Posterior cingulate gyrus (tissue), 11 donors: Measurements from ENCODE around the gene MEGF11.
"Not testable (repeated sequence)": the region's sequence is repeated elsewhere in the genome, so short reads cannot be mapped to it uniquely, and the experiment has no call there.

ENCODE experiments used
- DNase-seq, 10 donors: peaks; one replicate each; pipeline versions ENCODE4 v3.0.0 to v3.0.0-alpha.2; 2020 to 2021; ENCODE audit warnings: mixed read lengths in 3 of 10
- intact Hi-C: fragments of 100-400 bp; cut with DNase I; formaldehyde crosslinking; loops from one replicate; pipeline ENCODE4 v1.15.1; 2023

Gene MEGF11

DNA sequence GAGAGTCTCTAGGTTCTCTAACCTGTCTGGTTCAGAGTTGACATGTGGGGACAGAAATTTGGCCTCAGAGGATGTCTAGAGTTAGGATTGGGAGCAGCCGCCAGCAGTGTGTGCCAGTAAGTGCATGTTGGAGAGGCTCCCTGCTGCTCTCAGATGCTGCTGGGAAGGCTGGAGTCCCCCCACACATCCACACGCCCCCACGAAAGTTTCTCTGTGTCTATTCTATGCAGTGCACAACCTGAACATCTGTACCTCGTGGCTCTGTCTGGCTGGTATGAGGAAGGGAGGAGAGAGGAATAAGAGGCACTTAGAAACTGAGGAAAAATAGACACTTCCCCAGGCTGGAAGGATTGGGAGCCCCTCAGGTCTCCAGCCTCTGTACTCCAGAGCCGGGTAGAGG, 252.5 kb downstream of the MEGF11 start:
- DNase-seq = peak in 1 of 10 donors; percentile 50
- intact Hi-C loops = no loop called here

DNA sequence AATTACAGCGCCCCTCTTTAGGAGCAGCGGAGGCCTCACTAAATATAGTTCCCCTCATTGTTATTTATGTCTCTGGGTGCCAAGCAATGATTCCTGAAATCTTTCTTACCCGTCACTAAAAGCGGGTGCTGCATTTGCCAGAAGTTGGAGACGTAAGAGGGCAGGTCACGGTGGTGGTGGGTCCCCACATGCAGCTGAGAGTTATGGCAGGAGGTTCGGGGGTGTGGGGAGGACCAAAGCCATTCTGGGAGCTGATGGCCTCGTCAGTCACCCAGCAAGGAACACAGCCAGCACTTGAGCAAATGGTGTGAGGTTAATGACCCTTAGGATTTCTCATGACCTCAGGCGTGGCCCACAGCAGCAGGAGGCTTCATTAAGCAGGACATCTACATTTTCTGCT, 255.1 kb downstream of the MEGF11 start:
- intact Hi-C loops = no loop called here

DNA sequence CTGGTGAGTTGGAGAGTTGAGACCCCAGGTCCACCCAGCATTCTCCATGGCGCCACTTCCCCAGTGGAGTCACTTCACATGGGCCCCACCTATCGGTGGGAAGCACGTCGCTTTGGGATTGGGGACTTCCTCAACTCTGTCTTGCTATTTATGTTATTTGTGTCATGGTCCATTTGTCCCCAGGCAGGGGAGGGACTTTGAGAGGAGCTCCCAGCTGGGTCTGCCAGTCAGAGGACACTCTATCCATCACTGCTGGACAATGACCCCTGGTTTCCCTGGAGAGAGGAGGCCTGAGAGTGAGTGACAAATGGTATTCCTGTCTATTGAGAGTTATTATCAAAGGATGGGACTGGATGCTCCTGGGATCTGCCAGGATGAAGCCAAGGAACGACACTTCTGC, 256.6 kb downstream of the MEGF11 start:
- intact Hi-C loops = no loop called here
- peak in 1 of 10 donors; percentile 14 for DNase-seq

More for the DNA sequence above, 255.1 kb downstream of the MEGF11 start:
- DNase-seq = peak in 2 of 10 donors; percentile 9 to 59

DNA sequence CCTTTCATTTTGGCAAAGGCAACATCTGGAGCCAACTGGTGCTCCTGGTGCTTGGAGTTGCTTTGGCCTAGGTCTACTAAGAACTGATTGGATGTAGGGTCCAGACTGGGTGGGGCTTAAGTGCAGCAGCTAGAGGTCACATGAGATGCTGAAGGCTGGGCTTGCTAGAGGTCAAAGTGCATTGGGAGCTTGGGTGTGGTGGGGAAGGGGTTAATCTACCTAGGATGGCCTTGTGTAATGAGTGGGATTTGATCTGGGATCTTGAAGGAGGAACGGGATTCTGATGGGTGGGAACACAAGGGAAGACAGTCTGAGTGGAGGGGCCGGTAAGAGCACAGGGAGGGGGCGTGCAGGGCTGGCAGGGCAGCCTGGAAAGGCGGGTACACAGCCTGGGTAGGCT, 258.7 kb downstream of the MEGF11 start:
- DNase-seq = peak in 3 of 10 donors; percentile 20 to 45 (median 29)
- intact Hi-C loops = no loop called here

DNA sequence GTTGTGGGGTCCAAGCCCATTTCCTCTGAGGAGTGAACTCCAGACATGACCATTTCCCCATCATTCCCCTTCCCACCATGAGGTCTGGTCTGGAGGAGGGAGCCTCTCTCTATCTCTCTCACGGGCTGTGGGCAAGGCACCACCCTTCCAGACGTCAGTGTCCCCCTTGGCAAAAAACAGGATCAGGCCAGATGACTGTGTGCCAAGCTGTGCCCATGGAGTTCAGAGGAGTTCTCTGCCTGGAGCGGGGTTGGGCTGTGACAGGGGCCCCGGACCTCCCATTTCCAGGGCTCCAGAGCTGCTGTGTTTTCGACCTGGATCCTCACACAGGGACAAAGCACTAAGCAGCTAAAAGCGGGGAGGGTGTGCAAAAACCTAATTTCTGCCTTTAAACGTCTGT, 259.8 kb downstream of the MEGF11 start:
- peak in 3 of 10 donors; percentile 18 to 59 (median 48) for DNase-seq
- intact Hi-C loops = no loop called here

DNA sequence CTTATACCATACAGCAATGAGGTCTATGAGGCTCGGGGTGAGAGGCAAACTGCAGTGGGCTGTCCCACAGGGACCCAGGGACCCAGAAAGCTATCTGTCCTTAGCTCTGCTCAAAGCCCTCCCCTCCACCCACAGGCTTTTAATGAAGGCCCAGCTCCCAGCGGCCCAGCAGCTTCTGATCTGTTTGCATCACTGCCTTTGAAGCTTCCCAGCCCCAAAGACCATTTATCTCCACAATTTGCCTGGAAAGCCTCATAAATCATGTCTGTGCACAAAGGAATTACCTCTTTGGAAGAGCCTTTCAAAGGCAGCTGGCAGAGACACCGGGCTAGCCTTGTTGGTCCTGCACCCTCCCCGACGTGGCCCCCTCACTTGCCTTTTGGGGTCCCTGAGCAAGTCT, 260.3 kb downstream of the MEGF11 start:
- intact Hi-C loops = no loop called here
- DNase-seq = peak in 2 of 10 donors; percentile 8 to 35

DNA sequence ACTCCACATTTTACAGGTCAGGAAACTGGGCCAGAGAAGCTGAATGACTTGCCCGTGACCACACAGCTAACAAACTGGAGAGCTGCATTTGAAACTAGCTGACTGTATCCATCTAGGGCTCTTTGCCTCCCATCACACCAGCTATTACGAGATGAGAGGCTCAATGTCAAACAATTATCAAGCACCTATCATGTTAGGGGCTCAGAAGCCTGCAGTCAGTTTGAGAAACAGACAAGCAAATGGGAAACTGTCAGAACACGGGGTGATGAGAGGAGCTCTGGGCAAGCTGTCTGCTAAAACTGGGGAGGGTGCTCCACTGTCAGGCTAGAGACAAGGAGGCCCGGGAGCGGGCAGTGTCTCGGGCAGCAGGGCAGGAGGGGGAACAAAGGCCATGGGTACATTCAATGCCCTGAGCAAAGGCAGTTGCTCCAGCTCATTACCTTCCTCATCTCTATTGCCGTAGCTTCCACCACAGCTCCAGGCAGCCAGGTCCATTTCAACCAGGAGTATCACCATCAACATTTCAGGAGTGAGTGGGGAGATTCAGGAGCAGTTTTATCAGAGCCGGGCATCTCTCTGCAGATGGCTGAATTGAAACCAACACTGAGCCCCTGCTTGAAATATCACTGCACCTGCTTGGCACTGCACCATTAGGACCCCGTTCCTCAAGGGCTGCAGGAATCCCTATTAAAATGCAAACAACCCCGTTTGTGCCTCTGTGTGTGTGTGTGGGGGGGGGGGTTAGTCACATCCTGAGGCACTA, 261.6 kb downstream of the MEGF11 start:
- intact Hi-C loops = no loop called here
- no peak for DNase-seq

DNA sequence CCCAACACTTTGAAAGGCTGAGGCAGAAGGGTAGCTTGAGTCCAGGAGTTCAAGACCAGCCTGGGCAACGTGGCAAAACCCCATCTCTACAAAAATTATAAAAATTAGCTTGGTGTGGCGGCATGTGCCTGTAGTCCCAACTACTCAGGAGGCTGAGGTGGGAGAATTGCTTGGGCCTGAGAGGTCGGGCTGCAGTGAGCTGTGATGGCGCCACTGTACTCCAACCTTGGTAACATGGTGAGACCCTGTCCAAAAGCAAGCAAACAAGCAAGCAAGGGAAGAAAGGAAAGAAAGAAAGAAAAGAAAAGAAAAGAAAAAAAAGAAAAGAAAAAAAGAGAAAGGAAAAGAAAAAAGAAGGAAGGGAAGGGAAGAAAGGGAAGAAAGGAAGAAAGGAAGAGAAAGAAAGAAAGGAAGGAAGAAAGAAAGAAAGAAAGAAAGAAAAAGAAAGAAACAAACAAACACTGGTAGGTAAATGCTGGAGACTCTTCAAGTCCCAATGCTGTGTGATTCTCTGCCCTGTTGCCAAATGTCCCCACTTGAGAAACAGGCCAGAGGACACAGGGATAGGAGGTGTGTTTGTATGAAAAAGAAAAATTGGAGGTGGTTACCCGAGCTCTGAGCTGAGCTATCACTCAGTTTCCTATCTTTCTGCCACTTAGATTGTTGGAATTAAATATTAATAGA, 263.1 kb downstream of the MEGF11 start:
- intact Hi-C loops = no loop called here
- DNase-seq = no peak

DNA sequence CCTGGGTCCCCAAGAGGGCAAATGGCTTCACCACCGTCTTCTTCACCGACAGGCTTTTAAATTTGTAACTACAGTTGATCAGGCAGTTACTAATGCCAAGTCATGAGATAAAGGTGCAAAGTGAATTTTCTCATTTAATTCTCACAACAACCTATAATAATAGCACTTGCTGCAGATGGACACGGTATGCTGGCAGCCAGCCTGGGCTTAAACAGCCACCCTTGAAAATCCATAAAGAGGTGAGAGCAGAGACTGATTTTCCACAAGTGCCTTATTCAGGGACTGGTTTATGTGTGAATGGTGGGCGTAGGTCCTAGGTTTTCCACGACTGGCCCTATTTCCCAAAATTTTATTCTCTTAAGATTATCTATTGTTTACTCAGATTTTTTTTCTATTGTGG, 266.4 kb downstream of the MEGF11 start:
- DNase-seq = peak in 1 of 10 donors; percentile 66
- intact Hi-C loops = no loop called here

DNA sequence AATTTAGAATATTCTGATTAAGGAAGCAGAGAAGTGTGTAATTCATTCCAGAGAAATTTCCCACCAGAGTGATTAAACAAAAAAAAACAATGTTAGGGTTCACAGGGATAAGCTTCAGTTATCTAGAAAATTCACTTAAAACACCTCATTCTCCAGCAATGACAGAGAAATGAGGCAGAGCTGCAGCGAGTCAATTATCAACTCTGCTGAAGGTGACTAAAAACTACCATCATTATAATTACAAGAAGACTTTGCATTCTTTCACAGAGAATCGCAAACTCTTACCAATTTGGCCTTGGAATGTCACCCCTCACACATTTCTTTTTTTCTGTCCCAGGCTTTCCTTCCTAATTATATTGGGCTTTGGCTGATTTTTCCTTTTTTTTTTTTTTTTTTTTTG, 267.1 kb downstream of the MEGF11 start:
- intact Hi-C loops = no loop called here
- DNase-seq = no peak

DNA sequence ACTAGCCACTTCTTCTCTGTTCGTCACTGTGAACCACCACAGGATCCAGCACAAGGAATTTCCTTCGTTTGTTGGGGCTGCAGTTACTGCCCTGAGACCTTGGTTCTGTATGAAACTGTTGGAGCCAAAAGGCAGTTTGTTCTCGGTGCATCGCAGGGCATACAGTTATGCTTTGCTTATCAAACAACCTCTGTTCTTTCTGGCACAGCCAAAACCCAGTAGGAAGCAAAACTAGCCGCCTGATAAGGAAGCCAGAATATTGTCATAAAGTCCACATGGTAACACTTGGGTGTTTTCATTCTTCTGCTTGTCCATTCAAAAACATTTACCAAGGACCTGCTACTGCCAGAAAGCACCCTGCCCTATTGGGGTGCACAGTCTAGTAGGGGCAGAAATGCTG, 268.2 kb downstream of the MEGF11 start:
- DNase-seq = no peak
- intact Hi-C loops = no loop called here

DNA sequence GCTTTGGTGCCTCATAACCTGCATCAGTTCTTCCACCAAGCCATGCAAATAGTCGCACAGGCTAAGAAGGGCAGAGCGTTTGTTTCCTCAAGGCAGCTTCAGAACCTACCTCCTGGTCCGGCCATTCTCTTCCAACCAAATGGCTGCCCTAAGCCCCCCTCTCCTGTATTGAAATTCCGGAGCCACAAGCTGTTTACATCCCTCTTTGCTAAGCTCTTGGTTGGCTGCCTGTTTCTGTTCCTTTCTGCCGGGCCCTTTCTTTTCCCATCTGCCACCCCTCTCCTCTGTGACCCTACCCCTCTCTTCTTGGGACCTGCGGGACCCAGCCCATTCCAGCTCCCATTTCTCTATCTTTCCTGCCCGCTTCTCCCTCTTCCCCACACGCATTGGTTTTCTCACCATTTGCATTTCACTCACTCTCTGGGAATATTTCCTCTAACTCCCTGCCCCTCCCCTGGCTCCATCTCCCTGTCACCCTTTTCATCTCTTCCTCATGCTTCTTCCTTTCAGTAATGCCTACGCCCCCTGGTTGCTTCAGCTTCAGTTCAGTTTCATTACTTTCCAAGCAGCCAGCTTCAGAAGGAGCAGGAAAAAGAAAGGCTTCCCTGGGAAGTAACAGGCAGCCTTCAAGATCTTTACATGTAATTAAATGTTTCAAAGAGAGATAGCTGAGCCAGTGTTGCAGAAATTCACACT, 270.8 kb downstream of the MEGF11 start:
- no peak for DNase-seq
- intact Hi-C loops = loop anchor here (5.0 kb wide), 1 partner anchor 310 kb away; the partner anchor contains the start of gene DIS3L

DNA sequence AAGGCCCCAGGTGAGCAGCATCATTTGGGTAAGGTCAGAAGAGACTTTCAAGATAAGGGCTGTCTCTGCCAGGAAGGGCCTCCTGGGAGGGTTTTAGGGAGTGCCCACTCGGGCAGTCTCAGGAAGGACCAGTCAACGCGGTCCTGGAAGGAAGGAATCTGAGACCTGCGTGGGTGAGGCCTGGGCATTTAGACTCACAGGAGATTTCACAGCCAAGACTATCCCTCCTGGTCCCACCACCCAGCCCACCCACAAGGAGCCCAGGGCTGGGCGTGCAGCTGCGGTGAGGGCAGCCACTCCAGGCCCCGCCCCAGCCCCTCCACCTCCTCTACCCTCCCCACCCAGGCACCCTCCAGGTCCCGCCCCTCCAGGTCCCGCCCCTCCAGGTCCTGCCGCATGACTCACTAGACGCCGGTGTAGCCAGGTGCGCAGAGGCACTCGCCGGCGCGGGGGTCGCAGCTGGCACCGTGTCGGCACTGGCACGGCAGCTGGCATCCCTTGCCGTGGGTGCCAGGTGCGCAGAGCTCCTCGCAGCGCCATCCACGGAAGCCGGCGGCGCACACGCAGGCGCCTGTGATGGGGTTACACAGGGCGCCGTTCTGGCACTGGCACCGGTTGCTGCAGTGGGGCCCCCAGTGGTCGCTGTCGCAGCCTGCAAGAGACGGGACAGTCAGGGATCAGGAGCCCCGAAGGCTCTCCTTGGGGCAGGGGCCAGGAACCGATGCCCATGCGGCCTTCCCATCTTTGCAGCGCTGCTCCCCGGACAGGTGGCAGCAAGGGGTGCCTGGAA, 271.5 kb downstream of the MEGF11 start:
- intact Hi-C loops = loop anchor here (5.0 kb wide), 1 partner anchor 310 kb away; the partner anchor contains the start of gene DIS3L
- DNase-seq = peak in 8 of 10 donors; percentile 39 to 92 (median 50)

DNA sequence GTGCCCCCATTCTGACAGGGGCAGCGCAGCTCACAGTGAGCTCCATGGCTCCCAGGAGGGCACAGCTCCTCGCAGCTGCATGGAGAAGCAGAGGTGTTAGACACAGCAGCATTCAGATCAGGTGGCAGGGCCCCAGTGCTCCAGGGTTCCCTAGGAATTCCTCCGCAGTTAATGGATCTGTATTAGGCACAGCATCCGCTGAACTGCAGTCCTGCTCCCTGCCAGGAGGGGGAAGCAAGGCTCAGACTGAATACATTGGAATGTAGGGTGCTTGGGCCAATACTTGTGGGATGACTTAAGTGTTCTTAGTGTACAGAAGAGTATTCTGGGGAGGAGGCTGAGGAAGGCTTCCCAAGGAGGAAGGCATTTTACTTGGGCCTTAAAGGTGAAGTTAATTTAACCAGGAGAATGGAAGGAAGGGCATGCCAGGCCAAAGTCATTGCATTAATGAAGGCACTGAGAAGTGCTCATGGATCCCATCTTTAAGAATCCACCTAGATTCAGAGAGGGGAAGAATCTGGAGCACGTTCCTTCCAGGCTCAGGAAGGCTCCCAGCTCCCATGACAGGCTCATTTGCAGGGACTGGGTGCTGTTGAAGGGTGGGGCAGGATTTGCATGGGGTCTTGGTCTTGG, 272.6 kb downstream of the MEGF11 start:
- intact Hi-C loops = loop anchor here (5.0 kb wide), 1 partner anchor 311 kb away; the partner anchor contains the start of gene DIS3L
- peak in 8 of 10 donors; percentile 34 to 86 (median 50) for DNase-seq

DNA sequence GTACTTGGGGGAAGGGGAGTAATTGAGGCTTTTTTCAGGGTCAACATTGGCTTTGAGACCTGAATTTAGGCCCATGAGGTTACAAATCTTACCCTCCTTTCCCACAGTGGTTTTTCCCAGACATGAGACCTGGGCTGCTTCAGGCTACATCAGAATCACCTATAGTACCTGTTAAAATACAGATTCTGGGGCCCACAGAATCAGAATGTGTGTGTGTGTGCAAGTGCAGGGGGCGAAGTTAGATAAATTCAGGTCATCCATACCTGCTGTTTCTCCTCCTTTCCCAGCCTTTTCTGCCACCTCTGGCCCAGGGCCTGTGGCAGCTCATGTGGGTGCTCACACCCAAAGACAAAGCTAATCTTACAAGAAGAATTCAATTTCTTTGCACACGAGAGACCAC, 273.7 kb downstream of the MEGF11 start:
- intact Hi-C loops = loop anchor here (5.0 kb wide), 1 partner anchor 312 kb away; the partner anchor contains the start of gene DIS3L
- no peak for DNase-seq

DNA sequence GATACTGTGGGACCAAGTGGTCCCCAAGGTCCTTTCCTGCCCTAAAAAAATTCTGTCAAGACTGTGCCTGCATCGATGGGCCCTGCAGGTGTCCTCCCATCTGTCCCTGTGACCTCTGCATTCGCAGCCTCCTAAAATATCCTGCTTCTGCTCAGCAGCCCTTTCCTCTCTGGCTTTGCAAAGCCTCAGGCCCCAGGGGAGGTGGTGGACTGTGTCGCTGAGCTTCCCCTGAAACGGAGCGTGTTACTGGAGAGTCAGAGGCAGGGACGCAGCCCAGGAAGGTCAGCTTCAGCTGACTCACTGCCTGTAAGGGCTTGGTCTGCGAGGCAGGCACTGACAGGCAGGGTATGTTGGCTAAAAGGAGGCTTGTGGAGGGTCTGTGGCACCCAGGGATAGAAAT, 274.2 kb downstream of the MEGF11 start:
- intact Hi-C loops = no loop called here

DNA sequence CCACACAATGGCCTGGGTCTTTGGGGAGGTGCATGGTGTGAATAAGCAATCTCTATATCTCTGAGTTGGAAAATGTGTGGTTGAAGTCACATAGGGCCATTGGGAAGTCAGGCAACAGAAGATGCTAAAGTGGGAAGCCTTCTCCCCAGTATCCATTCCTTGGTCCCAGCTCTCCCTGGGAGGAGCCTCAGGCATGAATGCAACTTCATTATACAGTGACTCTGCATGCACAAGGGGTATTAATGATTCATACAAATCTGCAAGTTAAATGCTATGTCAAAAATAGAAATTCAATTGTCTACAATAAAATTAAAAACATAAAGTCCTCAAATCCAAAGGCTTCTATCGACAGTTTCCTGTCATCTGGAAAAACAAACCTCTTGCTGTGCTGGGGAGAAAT, 275.4 kb downstream of the MEGF11 start:
- DNase-seq = no peak
- intact Hi-C loops = no loop called here

More for the DNA sequence above, 274.2 kb downstream of the MEGF11 start:
- no peak for DNase-seq

DNA sequence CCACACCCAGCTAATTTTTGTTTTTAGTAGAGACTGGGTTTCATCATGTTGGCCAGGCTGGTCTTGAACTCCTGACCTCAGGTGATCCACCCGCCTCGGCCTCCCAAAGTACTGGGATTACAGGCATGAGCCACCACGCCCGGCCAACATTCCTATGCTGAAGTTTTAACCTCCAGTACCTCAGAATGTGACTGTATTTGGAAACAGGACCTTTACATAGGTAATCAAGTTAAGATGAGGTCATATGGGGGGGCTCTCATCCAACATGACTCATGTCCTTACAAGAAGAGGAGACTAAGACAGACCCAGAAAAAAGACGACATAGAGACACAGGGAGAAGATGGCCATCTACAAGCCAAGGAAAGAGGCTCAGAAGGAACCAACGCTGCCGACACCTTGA, 277.4 kb downstream of the MEGF11 start:
- DNase-seq, intact Hi-C loops: not testable (repeated sequence)

DNA sequence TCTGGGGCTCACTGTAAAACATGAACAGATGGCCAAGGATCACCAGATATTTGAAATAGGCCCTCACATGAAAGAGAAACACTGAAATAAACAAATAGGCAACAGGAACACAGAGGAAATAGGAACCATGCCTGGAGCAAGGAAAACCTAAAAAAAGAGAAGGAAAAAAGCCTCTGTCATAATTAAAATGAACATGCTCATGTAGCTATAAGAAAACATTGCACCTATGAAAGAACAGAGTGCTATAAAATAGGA, 281.9 kb downstream of the MEGF11 start:
- no peak for DNase-seq
- intact Hi-C loops = no loop called here
